ENCODE results near the gene IPCEF1.

Gene IPCEF1

DNA sequence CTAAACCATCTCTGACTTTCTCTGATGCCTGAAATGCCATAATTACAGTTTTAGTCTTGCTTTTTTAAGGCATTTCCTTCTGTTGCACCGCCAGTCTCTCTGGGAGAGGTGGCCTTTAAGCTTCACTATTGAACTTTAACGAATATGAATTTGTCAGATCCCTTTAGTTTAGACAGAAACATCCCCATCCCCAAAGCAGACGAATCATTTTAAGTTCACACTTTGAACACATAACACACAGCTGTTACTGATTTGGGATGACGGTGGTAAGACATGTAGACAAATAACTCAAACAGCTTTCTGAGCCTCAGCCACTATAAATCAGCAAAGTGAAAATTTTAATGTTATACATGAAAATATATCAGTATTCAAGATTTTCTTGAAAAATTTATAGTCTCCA, 7.2 kb upstream of the IPCEF1 start:
- no peak overlapping the region for H3K4me3 ChIP-seq (ENCODE audit: low read depth, low read length)
- TF ChIP-seq, protein P1, sequence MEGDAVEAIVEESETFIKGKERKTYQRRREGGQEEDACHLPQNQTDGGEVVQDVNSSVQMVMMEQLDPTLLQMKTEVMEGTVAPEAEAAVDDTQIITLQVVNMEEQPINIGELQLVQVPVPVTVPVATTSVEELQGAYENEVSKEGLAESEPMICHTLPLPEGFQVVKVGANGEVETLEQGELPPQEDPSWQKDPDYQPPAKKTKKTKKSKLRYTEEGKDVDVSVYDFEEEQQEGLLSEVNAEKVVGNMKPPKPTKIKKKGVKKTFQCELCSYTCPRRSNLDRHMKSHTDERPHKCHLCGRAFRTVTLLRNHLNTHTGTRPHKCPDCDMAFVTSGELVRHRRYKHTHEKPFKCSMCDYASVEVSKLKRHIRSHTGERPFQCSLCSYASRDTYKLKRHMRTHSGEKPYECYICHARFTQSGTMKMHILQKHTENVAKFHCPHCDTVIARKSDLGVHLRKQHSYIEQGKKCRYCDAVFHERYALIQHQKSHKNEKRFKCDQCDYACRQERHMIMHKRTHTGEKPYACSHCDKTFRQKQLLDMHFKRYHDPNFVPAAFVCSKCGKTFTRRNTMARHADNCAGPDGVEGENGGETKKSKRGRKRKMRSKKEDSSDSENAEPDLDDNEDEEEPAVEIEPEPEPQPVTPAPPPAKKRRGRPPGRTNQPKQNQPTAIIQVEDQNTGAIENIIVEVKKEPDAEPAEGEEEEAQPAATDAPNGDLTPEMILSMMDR (IDR thresholded peaks at IDR 0.05; ENCODE audit: borderline replicate concordance, insufficient read depth, low read depth, low read length) = no peak

- TF ChIP-seq, protein P1 (IDR thresholded peaks at IDR 0.05; ENCODE audit: borderline replicate concordance, insufficient read depth, low read depth, low read length) = no peak
- no peak overlapping the region for H3K4me3 ChIP-seq (ENCODE audit: low read depth, low read length)
These were observed 4.9 kb upstream of the IPCEF1 start for GRCh38 chr6:154361476-154361875.

DNA sequence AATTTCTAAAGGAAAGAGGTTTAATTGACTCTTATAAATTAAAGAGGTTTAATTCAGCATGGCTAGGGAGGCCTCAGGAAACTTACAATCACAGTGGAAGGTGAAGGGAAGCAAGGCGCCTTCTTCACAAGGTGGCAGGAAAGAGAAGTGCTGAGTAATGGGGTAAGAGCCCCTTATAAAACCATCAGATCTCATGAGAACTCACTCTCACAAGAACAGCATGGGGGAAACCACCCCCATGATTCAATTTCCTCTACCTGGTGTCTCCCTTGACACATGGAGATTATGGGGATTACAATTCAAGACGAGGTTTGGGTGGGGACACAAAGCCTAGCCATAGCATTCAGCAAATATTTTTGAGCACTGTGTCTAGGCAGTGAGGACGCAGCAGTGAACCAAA, 3.9 kb upstream of the IPCEF1 start:
- no peak overlapping the region for H3K4me3 ChIP-seq (ENCODE audit: low read depth, low read length)
- TF ChIP-seq, protein P1 (IDR thresholded peaks at IDR 0.05; ENCODE audit: borderline replicate concordance, insufficient read depth, low read depth, low read length) = no peak

DNA sequence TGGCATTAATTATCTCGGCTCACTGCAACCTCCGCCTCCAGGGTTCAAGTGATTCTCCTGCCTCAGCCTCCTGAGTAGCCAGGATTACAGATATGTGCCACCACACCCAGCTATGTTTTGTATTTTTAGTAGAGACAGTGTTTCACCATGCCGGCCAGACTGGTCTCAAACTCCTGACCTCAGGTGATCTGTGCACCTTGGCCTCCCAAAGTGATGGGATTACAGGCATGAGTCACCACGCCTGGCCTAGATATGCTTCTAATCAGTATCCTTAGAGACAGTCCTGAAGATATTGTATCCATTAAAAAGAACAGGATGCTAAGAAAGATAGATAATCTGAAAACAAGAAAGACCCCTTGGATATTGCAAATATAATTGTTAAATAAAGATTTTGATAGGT, 3.1 kb upstream of the IPCEF1 start:
- TF ChIP-seq, protein P1 (IDR thresholded peaks at IDR 0.05; ENCODE audit: borderline replicate concordance, insufficient read depth, low read depth, low read length) = no peak
- H3K4me3 ChIP-seq (ENCODE audit: low read depth, low read length) = no peak overlapping the region

DNA sequence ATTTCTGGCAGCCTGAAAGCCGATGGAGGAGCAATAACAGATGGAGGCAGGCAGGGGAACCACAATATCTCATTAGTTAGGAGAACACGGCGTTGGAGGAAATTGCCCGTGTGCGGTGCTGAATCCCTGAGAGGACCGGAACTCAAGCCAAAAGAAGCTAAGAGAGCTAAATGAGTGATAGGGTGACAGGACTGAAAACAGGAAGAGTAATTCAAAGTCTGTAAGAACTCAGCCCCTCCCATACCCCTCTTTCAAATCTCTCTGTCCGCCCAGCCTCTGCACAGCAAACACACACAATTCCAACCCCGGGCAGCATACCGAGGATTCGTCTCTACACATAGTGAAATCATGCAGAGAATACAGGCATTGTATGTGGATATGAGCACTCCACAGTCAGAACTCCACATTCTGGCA, 2.6 kb upstream of the IPCEF1 start:
- no peak overlapping the region for H3K4me3 ChIP-seq (ENCODE audit: low read depth, low read length)
- TF ChIP-seq, protein P1 (IDR thresholded peaks at IDR 0.05; ENCODE audit: borderline replicate concordance, insufficient read depth, low read depth, low read length) = no peak

GRCh38 chr6:154358019-154358545, 1.5 kb upstream of the IPCEF1 start:
- H3K4me3 ChIP-seq (ENCODE audit: low read depth, low read length) = no peak overlapping the region
- TF ChIP-seq, protein P1 (IDR thresholded peaks at IDR 0.05; ENCODE audit: borderline replicate concordance, insufficient read depth, low read depth, low read length) = no peak

- H3K4me3 ChIP-seq (ENCODE audit: low read depth, low read length) = no peak overlapping the region
- TF ChIP-seq, protein P1 (IDR thresholded peaks at IDR 0.05; ENCODE audit: borderline replicate concordance, insufficient read depth, low read depth, low read length) = no peak
These were observed 490 bp downstream of the IPCEF1 start for GRCh38 chr6:154356113-154356512.
